NCI-H226 (cell line): ENCODE data around the gene YY1.
"Not testable (repeated sequence)": the region's sequence is repeated elsewhere in the genome, so short reads cannot be mapped to it uniquely, and the experiment has no call there.

ENCODE experiments used
- DNase-seq: peaks from one replicate; pipeline ENCODE4 v3.0.0-alpha.2; 2015

Gene YY1

GRCh38 chr14:100213956-100214769 is 24.8 kb upstream of the YY1 start:
- DNase-seq, result peak; percentile 77

- no peak for DNase-seq
Measured at GRCh38 chr14:100214770-100215083, 24.2 kb upstream of the YY1 start.

- no peak for DNase-seq
Measured at GRCh38 chr14:100215330-100215885, 23.5 kb upstream of the YY1 start.

GRCh38 chr14:100219126-100219785 is 19.7 kb upstream of the YY1 start:
- no peak for DNase-seq

GRCh38 chr14:100221533-100222223 is 17.3 kb upstream of the YY1 start:
- DNase-seq, result no peak

- no peak for DNase-seq
Measured at GRCh38 chr14:100222224-100223093, 16.5 kb upstream of the YY1 start.

GRCh38 chr14:100223332-100224201 is 15.4 kb upstream of the YY1 start:
- DNase-seq, result no peak

GRCh38 chr14:100224229-100224866 is 14.6 kb upstream of the YY1 start:
- DNase-seq, result no peak

GRCh38 chr14:100225169-100225568 is 13.8 kb upstream of the YY1 start:
- no peak for DNase-seq

- DNase-seq, result no peak
Measured at GRCh38 chr14:100230361-100230760, 8.6 kb upstream of the YY1 start.

- no peak for DNase-seq
Measured at GRCh38 chr14:100234511-100234910, 4.4 kb upstream of the YY1 start.

- DNase-seq, result not testable (repeated sequence)
Measured at GRCh38 chr14:100236271-100236818, 2.6 kb upstream of the YY1 start.

- DNase-seq, result no peak
Measured at GRCh38 chr14:100236881-100237280, 2.1 kb upstream of the YY1 start.

- DNase-seq, result peak; percentile 16
Measured at GRCh38 chr14:100237735-100238418, 1.1 kb upstream of the YY1 start.

- DNase-seq, result no peak
Measured at GRCh38 chr14:100239211-100239839, 381 bp downstream of the YY1 start.

GRCh38 chr14:100239840-100240667 is 1.1 kb downstream of the YY1 start:
- peak; percentile 96 for DNase-seq

GRCh38 chr14:100240668-100241032 is 1.7 kb downstream of the YY1 start:
- DNase-seq, result no peak

GRCh38 chr14:100241279-100241678 is 2.3 kb downstream of the YY1 start:
- DNase-seq, result no peak

GRCh38 chr14:100243020-100243419 is 4.1 kb downstream of the YY1 start:
- no peak for DNase-seq
